IMR-90 (cell line): ENCODE data around the gene NOP16. TPM values are rescaled to one million over a fixed set of nuclear protein-coding genes. Genes with fewer than 3 reads are reported as not detected.

Source experiments
- CTCF ChIP-seq: conservative IDR thresholded peaks from 2 replicates; pipeline ENCODE4 v1.5.1; 2012; ENCODE audit warnings: mild to moderate bottlenecking, low read depth, low read length, improper control_type of control experiment
- polyA plus RNA-seq, 3 experiments: library from polyadenylated mRNA; depleted of rRNA; stranded (reverse); fragments of >200 nt; gene quantifications; 2 replicates each; pipeline ENCODE4 v1.2.3, GENCODE V29; 2012; ENCODE audit warnings: low replicate concordance in 1 of 3
- total RNA-seq: library from RNA; depleted of rRNA; stranded (reverse); fragments of >200 nt; gene quantifications from 2 replicates; pipeline ENCODE4 v1.2.3, GENCODE V29; 2012

Gene NOP16
- total and polyA plus RNA-seq, 2 of the 4 experiments (the other 2 are of a cell fraction): 28.0 to 60.4 TPM

- no peak for TF ChIP-seq CTCF
These were observed 16.5 kb downstream of the NOP16 start (continued) for GRCh38 chr5:176371621-176372539.
